ENCODE data around the gene RASIP1.

The RASIP1 gene

GRCh38 chr19:48674921-48675824, 65.2 kb downstream of the RASIP1 start:
- H3K4me3 ChIP-seq (ENCODE audit: low read depth, low read length): no peak overlapping the region
- DNase-seq (ENCODE audit: low read depth): peak; percentile 85
- peak; percentile 88 for TF ChIP-seq CTCF (conservative IDR thresholded peaks at IDR 0.05; ENCODE audit: low read depth, low read length)

- no peak overlapping the region for H3K4me3 ChIP-seq (ENCODE audit: low read depth, low read length)
- TF ChIP-seq CTCF (conservative IDR thresholded peaks at IDR 0.05; ENCODE audit: low read depth, low read length): no peak
- no peak for DNase-seq (ENCODE audit: low read depth)
Observed at GRCh38 chr19:48674216-48674809, 66.1 kb downstream of the RASIP1 start.

- TF ChIP-seq CTCF (conservative IDR thresholded peaks at IDR 0.05; ENCODE audit: low read depth, low read length): no peak
- H3K4me3 ChIP-seq (ENCODE audit: low read depth, low read length): no peak overlapping the region
- DNase-seq (ENCODE audit: low read depth): no peak
Observed at GRCh38 chr19:48673436-48674100, 66.8 kb downstream of the RASIP1 start.

DNA sequence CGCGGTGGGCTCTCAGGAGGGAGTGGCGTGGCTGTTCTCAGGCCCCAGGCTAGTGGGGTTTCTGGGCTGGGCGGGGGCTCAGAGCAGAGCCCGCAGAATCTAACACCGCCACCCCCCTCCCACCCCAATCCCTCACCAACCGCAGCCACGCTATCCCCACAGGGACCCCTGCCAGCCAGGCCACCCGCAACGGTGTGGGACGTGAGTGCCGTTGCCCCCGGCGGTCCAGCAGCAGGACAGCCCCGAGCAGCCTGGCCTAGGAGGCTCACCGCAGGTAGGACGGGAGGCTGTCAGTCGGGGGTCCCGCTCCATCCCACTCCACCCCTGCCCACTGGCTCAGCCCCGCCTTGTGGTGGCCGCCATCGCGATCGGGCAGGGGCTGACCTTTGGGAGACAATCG, 67.4 kb downstream of the RASIP1 start, which contains the start of gene NTN5:
TSS of gene NTN5 (minus strand) at position 24 of the 400 bp plus-strand sequence. CDS start 2,031 bp downstream, outside the sequence.
- no peak for TF ChIP-seq CTCF (conservative IDR thresholded peaks at IDR 0.05; ENCODE audit: low read depth, low read length)
- H3K4me3 ChIP-seq (ENCODE audit: low read depth, low read length): no peak within 1 kb of the TSS
- DNase-seq (ENCODE audit: low read depth): no peak

- TF ChIP-seq CTCF (conservative IDR thresholded peaks at IDR 0.05; ENCODE audit: low read depth, low read length): no peak
- H3K4me3 ChIP-seq (ENCODE audit: low read depth, low read length): no peak overlapping the region
- no peak for DNase-seq (ENCODE audit: low read depth)
Observed at GRCh38 chr19:48671446-48671995, 68.9 kb downstream of the RASIP1 start.

GRCh38 chr19:48670699-48671445, 69.5 kb downstream of the RASIP1 start:
- no peak for DNase-seq (ENCODE audit: low read depth)
- H3K4me3 ChIP-seq (ENCODE audit: low read depth, low read length): no peak overlapping the region
- no peak for TF ChIP-seq CTCF (conservative IDR thresholded peaks at IDR 0.05; ENCODE audit: low read depth, low read length)
